Panc1 (cell line): ENCODE results near the gene GANAB. TPM values are rescaled to one million over a fixed set of nuclear protein-coding genes. Genes with fewer than 3 reads are reported as not detected.

Experiments
- ATAC-seq: fragments of 200-7000 bp; cut with Tn5 transposase; 2 replicates; pipeline ENCODE4 v1.9.1; 2020; ENCODE audit warnings: mild to moderate bottlenecking, moderate library complexity
- BruUV-seq: library from RNA; stranded (reverse); fragments of 400-500 nt; replicated peaks from 2 replicates; lab custom pipeline; 2021; lab: Mats Ljungman, UMichigan
- CTCF ChIA-PET: fragments of 300-600 bp; sonication (Branson Sonifier 250); formaldehyde crosslinking; loops from one replicate; lab custom pipeline; 2022; ENCODE audit warnings: antibody characterized with exemption; lab: Charles Lee
- POLR2A ChIA-PET: fragments of 300-600 bp; sonication (Branson Sonifier 250); formaldehyde crosslinking; loops from one replicate; lab custom pipeline; 2022; ENCODE audit warnings: antibody characterized with exemption; lab: Charles Lee
- DNase-seq: peaks from one replicate; pipeline ENCODE4 v3.0.0-alpha.2; 2010; ENCODE audit warnings: low read depth, low spot score
- H3K27ac ChIP-seq: 2 replicates; pipeline ENCODE4 v1.5.1; 2011; ENCODE audit warnings: mild to moderate bottlenecking, low read length, inconsistent platforms
- H3K27me3 ChIP-seq: fragments of 200-500 bp; sonication (Bioruptor generic); 2 replicates; pipeline ENCODE4 v1.6.0; 2014; ENCODE audit warnings: low read length, inconsistent platforms; ENCODE audit not compliant: control insufficient read depth, insufficient read depth
- H3K36me3 ChIP-seq: fragments of 200-500 bp; sonication (Bioruptor generic); 2 replicates; pipeline ENCODE4 v1.5.1; 2014; ENCODE audit warnings: inconsistent platforms, mild to moderate bottlenecking, low read length, moderate library complexity; ENCODE audit not compliant: control insufficient read depth, insufficient read depth
- H3K4me1 ChIP-seq: 2 replicates; pipeline ENCODE4 v1.5.1; 2011; ENCODE audit warnings: inconsistent platforms, mild to moderate bottlenecking, low read length, moderate library complexity; ENCODE audit not compliant: control insufficient read depth, insufficient read depth
- H3K4me3 ChIP-seq, 2 experiments: 2 replicates each; pipeline ENCODE4 v1.5.1; 2011 to 2012; ENCODE audit warnings: low read depth in 2 of 2, low read length in 2 of 2, mild to moderate bottlenecking in 2 of 2, inconsistent platforms in 1 of 2, moderate library complexity in 1 of 2
- H3K9me3 ChIP-seq: fragments of 200-500 bp; sonication (Bioruptor generic); 2 replicates; pipeline ENCODE4 v1.5.1; 2014; ENCODE audit warnings: low read depth, mild to moderate bottlenecking, inconsistent platforms, low read length, moderate library complexity; ENCODE audit not compliant: control insufficient read depth, insufficient read depth
- POLR2AphosphoS5 ChIP-seq: IDR thresholded peaks from 2 replicates; pipeline ENCODE4 v1.6.1; 2012; ENCODE audit warnings: mild to moderate bottlenecking, low read depth, low read length, moderate library complexity
- REST ChIP-seq, 2 experiments: IDR thresholded peaks; 2 replicates each; pipeline ENCODE4 v1.6.1; 2011 to 2012; ENCODE audit warnings: low read depth in 2 of 2, control low read depth in 1 of 2, low read length in 1 of 2, mild to moderate bottlenecking in 1 of 2, moderate library complexity in 1 of 2; ENCODE audit not compliant: insufficient read depth in 1 of 2
- SIN3A ChIP-seq: IDR thresholded peaks from 2 replicates; pipeline ENCODE4 v1.6.1; 2012; ENCODE audit warnings: low read depth, mild to moderate bottlenecking, low read length, moderate library complexity, borderline replicate concordance; ENCODE audit not compliant: insufficient read depth
- TCF7L2 ChIP-seq: IDR thresholded peaks from 2 replicates; pipeline ENCODE4 v1.6.1; 2011; ENCODE audit warnings: mild to moderate bottlenecking, low read depth, low read length, inconsistent platforms
- in situ Hi-C: cut with HindIII; loops from 2 replicates; pipeline ENCODE4 v1.10.0; 2016; ENCODE audit warnings: low sequenced_read_pairs, low pct_unique_long_range_greater_than_20kb
- intact Hi-C: fragments of 100-400 bp; cut with micrococcal nuclease; formaldehyde crosslinking; loops from one replicate; pipeline ENCODE4 v1.10.0; 2022; ENCODE audit not compliant: unreplicated experiment
- total RNA-seq: library from RNA; stranded (reverse); gene quantifications from one replicate; pipeline ENCODE4 v1.2.1, GENCODE V29; 2021; ENCODE audit not compliant: unreplicated experiment
- TF ChIP-seq, protein P1 (sequence below): fragments of 450-650 bp; IDR thresholded peaks from 2 replicates; pipeline ENCODE4 v1.5.1; 2017; ENCODE audit warnings: mild to moderate bottlenecking

Gene GANAB
- total RNA-seq, 1 experiment from 2014 or later: 415 TPM

- Histone ChIP-seq H3K4me3 (no peak overlapping the region), H3K27ac (no peak overlapping the region), H3K36me3 (peaks cover 28% of the 10 kb centered on the region), H3K27me3 (no peaks in the 10 kb centered on the region), H3K9me3 (no peaks in the 10 kb centered on the region), H3K4me1 (peaks cover 30% of the 10 kb centered on the region)
- no peak for TF ChIP-seq POLR2AphosphoS5
- in situ Hi-C loops (no loop called here), intact Hi-C loops (no loop called here)
- no TSS peak for BruUV-seq
- POLR2A ChIA-PET: no interaction called here
- CTCF ChIA-PET: no interaction called here
- ATAC-seq: no peak
- DNase-seq: no peak
These were observed 51.3 kb downstream of the GANAB start for GRCh38 chr11:62595124-62595523.

GRCh38 chr11:62593434-62594044 is 52.9 kb downstream of the GANAB start:
- no peak overlapping the region for H3K4me3 ChIP-seq
- intact Hi-C loops: no loop called here
- H3K36me3 ChIP-seq: peaks cover 18% of the 10 kb centered on the region
- in situ Hi-C loops: no loop called here
- BruUV-seq: no TSS peak
- DNase-seq: no peak
- POLR2A ChIA-PET: no interaction called here
- peak overlapping the region; percentile 91; the same call in 1 of the 2 replicates for H3K27ac ChIP-seq
- peaks cover 20% of the 10 kb centered on the region for H3K4me1 ChIP-seq
- H3K9me3 ChIP-seq: no peaks in the 10 kb centered on the region
- no peaks in the 10 kb centered on the region for H3K27me3 ChIP-seq
- TF ChIP-seq, protein P1, sequence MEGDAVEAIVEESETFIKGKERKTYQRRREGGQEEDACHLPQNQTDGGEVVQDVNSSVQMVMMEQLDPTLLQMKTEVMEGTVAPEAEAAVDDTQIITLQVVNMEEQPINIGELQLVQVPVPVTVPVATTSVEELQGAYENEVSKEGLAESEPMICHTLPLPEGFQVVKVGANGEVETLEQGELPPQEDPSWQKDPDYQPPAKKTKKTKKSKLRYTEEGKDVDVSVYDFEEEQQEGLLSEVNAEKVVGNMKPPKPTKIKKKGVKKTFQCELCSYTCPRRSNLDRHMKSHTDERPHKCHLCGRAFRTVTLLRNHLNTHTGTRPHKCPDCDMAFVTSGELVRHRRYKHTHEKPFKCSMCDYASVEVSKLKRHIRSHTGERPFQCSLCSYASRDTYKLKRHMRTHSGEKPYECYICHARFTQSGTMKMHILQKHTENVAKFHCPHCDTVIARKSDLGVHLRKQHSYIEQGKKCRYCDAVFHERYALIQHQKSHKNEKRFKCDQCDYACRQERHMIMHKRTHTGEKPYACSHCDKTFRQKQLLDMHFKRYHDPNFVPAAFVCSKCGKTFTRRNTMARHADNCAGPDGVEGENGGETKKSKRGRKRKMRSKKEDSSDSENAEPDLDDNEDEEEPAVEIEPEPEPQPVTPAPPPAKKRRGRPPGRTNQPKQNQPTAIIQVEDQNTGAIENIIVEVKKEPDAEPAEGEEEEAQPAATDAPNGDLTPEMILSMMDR: peak; percentile 89
- TF ChIP-seq POLR2AphosphoS5: peak; percentile 40; the same call in 1 of the 2 replicates
- no peak for TF ChIP-seq REST (IDR thresholded peaks at IDR 0.05; ENCODE audit: insufficient read depth in 1 of 2, low read depth in 2 of 2, low read length in 1 of 2)
- TF ChIP-seq TCF7L2: no peak
- no peak for TF ChIP-seq SIN3A
- ATAC-seq: peak; percentile 66
- CTCF ChIA-PET: interaction anchor here (0.7 kb wide), 1 partner anchor 30 kb away, joined by 8 read pairs; no protein-coding TSS in a partner anchor

GRCh38 chr11:62592989-62593421 is 53.4 kb downstream of the GANAB start:
- Histone ChIP-seq H3K36me3 (peaks cover 17% of the 10 kb centered on the region), H3K27me3 (no peaks in the 10 kb centered on the region), H3K4me3 (no peak overlapping the region), H3K4me1 (peaks cover 21% of the 10 kb centered on the region), H3K9me3 (no peaks in the 10 kb centered on the region), H3K27ac (peak overlapping the region; percentile 91)
- ChIA-PET CTCF (interaction anchor here (0.6 to 0.7 kb wide), 2 partner anchors 31 to 184 kb away, joined by 3 to 8 read pairs; no protein-coding TSS in a partner anchor), POLR2A (interaction anchor here (0.6 kb wide), 1 partner anchor 152 kb away, joined by 7 read pairs; no protein-coding TSS in a partner anchor)
- intact Hi-C loops (no loop called here), in situ Hi-C loops (no loop called here)
- BruUV-seq: no TSS peak
- TF ChIP-seq POLR2AphosphoS5: no peak
- no peak for TF ChIP-seq SIN3A
- TF ChIP-seq, protein P1: no peak
- no peak for TF ChIP-seq REST (IDR thresholded peaks at IDR 0.05; ENCODE audit: insufficient read depth in 1 of 2, low read depth in 2 of 2, low read length in 1 of 2)
- TF ChIP-seq TCF7L2: no peak
- no peak for DNase-seq
- ATAC-seq: no peak
